HUES6 (cell line): ENCODE data around the gene SDHD.
"Not testable (repeated sequence)": the region's sequence is repeated elsewhere in the genome, so short reads cannot be mapped to it uniquely, and the experiment has no call there.

Source experiments
- H3K27ac ChIP-seq: 2 replicates; pipeline ENCODE4 v1.7.0; 2013; ENCODE audit warnings: low read depth, mild to moderate bottlenecking, low read length, inconsistent platforms
- H3K27me3 ChIP-seq: 2 replicates; pipeline ENCODE4 v1.6.1; 2013; ENCODE audit warnings: low read length; ENCODE audit not compliant: control insufficient read depth, insufficient read depth
- H3K36me3 ChIP-seq: 2 replicates; pipeline ENCODE4 v1.6.1; 2013; ENCODE audit warnings: low read length; ENCODE audit not compliant: control insufficient read depth, insufficient read depth
- H3K4me1 ChIP-seq: 2 replicates; pipeline ENCODE4 v1.6.1; 2013; ENCODE audit warnings: low read length; ENCODE audit not compliant: control insufficient read depth, insufficient read depth
- H3K4me3 ChIP-seq: 2 replicates; pipeline ENCODE4 v1.5.1; 2013; ENCODE audit warnings: low read depth, low read length
- H3K9ac ChIP-seq: one replicate; pipeline ENCODE4 v1.6.1; 2013; ENCODE audit warnings: mild to moderate bottlenecking, low read length
- H3K9me3 ChIP-seq: 2 replicates; pipeline ENCODE4 v1.6.1; 2013; ENCODE audit warnings: low read depth, low read length; ENCODE audit not compliant: control insufficient read depth, insufficient read depth

SDHD gene

DNA sequence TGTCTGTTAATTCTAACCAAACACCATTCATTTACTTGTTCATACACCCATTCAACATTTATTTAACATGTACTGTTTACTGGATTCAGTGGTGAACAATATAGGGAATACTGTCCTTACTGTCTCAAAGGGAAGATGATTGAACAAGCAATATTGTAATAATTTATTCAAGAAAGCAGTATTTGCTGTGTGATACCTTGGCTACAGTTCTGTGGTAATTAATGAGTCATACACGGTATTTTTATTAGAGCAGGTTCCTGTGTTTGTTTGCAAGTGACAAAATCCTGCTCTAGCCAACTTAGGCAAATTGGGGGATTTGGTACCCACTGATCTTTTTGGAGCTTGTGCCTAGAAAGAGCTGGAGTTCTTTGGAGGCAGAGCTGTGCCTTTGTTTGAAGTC is 28.6 kb upstream of the SDHD start:
- Histone ChIP-seq H3K9ac (no peak overlapping the region), H3K27me3 (no peaks in the 10 kb centered on the region), H3K27ac (no peak overlapping the region), H3K36me3 (peaks cover 82% of the 10 kb centered on the region), H3K4me3 (no peak overlapping the region), H3K4me1 (no peaks in the 10 kb centered on the region), H3K9me3 (no peaks in the 10 kb centered on the region)

DNA sequence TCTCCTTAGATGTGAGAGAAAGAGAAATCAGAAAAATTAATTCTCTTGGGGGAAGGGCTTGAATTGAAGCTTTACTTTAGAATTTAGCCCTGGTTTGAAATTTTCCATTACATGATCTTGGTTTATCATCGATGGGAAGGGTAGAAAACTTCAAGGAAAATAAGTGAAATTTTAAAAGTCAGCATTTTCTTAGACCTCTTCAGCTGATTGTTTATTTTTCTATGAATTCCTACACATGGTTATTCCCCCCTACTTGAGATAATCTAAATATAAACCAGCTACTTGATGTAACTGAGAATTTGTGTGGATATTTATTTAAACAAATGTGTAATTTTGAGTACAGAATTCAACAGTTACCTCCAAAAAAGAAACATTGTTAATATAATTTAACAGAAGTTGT is 23.8 kb upstream of the SDHD start:
- Histone ChIP-seq H3K4me3 (no peak overlapping the region), H3K27ac (no peak overlapping the region), H3K36me3 (peaks cover 51% of the 10 kb centered on the region), H3K27me3 (no peaks in the 10 kb centered on the region), H3K9me3 (no peaks in the 10 kb centered on the region), H3K9ac (no peak overlapping the region), H3K4me1 (no peaks in the 10 kb centered on the region)

DNA sequence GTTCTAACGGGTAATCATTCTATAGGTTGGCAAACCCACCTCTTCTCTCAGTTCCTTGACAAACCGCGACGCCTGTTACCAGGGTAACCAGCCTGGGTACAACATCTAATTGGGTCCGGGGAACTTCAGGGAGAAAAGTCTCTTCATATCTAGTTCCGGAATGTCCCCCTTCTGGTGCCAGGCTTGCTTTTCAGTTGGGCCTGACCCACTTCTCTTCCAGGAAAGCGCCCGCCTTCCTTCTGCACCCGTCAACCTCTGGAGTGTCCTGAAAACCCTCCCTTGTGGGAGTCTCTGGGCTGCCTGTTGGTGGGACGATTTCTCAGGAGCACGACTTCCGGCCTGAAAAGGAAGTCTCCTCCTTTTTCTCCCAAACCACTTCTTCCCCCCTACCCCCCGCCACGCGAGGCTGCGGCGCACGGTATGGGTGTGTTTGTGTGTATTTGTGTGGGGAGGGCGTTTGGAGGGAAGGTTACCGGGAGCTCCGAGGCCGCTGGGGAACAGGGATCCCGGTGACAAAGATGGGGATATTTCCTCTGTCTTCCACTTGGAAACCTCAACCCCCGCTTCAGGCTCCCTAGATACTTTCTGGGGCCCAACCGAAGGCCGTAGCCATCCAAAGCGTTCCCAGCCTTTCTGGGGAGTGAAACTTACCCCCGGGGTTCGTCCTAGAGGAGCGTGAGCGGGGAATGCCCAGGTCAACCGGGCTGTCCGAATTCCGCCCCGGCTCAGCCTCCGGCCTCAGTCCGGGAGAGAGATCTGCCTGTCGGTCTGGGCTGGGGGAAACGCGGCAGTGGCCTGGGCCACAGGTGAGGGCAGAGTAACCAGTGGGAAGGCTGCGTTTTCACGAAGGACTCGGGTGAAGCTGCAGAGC is 12.5 kb upstream of the SDHD start, which contains the start of the genes NKAPD1 and PIH1D2:
NKAPD1 (plus strand) TSS at position 359 of the 871 bp plus-strand sequence. CDS start 1,276 bp downstream, outside the sequence.
PIH1D2 (minus strand) TSS at position 77 of the 871 bp plus-strand sequence. CDS start 843 bp downstream, outside the sequence.
- peaks cover 4% of the 10 kb centered on the region; the same call in 1 of the 2 replicates for H3K4me1 ChIP-seq
- H3K4me3 ChIP-seq = peak within 1 kb of the TSS; percentile 84
- H3K36me3 ChIP-seq = peaks cover 31% of the 10 kb centered on the region
- peak within 1 kb of the TSS; percentile 95 for H3K9ac ChIP-seq
- H3K9me3 ChIP-seq = no peaks in the 10 kb centered on the region
- no peaks in the 10 kb centered on the region for H3K27me3 ChIP-seq
- H3K27ac ChIP-seq = peak within 1 kb of the TSS; percentile 98

DNA sequence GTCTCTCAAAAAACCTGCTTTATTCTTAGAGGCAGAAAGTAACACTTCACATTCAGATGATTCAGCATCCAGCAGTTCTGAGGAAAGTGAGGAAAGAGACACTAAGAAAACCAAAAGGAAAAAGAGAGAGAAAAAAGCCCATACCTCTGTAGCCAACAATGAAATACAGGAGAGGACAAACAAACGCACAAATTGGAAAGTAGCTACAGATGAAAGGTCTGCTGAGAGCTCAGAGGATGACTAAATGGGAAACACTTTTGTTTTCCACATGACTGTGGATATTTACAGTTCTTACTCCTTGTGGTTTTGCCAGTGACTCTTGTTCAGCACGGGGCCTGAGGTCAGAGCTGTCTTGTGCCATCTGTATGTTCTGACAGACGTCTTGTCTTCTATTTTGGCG is 3.9 kb upstream of the SDHD start:
- Histone ChIP-seq H3K4me3 (no peak overlapping the region), H3K27ac (no peak overlapping the region), H3K27me3 (no peaks in the 10 kb centered on the region), H3K9me3 (no peaks in the 10 kb centered on the region), H3K36me3 (peaks cover 73% of the 10 kb centered on the region), H3K9ac (no peak overlapping the region), H3K4me1 (no peaks in the 10 kb centered on the region; the same call in 1 of the 2 replicates)

DNA sequence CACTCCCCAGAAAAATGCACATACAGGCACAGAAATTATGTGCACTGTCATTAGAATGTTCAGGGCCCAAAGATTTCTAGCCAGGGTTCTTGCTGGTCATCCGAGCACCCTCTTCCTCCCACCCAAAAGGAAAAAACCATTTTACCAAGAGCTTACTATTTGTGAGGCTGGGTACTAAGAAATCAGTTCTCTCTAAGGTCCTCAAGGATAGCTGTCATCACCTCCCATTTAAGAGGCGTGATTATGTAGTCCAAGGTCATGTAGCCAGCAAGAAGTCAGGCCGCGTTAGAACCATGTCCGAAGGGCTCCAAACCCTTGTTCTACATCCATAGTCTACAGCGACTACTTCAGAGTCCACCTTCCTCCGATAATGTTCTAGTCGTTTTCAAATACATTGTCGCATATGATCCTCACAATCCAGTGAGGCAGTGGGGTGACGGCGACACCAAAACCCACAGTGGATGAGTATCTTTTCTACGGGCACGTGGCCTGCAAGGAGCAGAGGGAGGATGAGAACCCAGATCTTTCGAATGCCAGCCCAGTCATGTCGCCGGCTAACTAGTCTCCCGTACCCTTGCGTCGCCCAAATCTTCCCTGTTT is 751 bp upstream of the SDHD start:
- Histone ChIP-seq H3K36me3 (peaks cover 75% of the 10 kb centered on the region), H3K9ac (peak overlapping the region; percentile 93), H3K27ac (peak overlapping the region; percentile 24; the same call in 1 of the 2 replicates), H3K4me3 (peak overlapping the region; percentile 84), H3K4me1 (no peaks in the 10 kb centered on the region; the same call in 1 of the 2 replicates), H3K9me3 (no peaks in the 10 kb centered on the region), H3K27me3 (no peaks in the 10 kb centered on the region)

DNA sequence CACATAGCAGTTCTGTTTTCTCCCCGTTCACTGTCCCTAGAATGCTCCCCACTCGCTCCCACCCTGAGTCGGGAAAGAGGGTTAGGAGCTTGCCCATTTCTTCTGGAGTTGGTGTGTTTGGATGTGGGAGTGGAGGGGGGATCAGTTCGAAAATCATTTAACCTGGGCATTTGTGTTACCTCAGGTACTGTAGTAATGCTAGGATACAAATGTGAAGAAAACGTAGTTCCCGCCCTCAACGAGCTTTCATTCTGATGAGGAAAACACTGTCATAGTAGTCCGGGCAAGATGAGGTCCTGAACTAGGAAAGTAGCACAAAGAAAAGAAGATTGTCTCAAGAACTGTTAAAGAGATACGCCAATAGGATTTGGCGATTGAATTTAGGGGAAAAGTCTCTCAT is 539 bp downstream of the SDHD start:
- Histone ChIP-seq H3K4me1 (no peaks in the 10 kb centered on the region; the same call in 1 of the 2 replicates), H3K27ac (peak overlapping the region; percentile 27; the same call in 1 of the 2 replicates), H3K36me3 (peaks cover 80% of the 10 kb centered on the region)

DNA sequence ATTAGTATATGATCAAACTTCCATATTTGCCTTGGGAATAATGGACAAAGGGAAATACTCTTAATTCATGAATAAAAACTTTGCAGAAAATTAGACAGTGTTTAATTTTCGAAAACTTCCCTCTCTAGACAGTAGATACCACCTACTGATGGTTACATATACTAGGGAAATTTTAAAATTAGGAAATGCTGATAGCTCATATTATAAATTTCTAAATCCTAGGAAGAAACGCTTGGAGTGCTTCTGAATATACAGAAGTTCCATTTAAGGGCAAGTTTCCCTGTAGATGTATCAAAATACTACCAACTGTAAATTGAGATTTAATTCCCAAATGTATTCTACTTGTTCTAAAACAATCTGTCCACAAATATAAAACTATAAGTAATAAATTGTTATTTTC is 8.6 kb downstream of the SDHD start:
- H3K36me3 ChIP-seq = peaks cover 59% of the 10 kb centered on the region
- not testable (repeated sequence) for H3K9me3 ChIP-seq, H3K9ac ChIP-seq, H3K27me3 ChIP-seq, H3K27ac ChIP-seq, H3K4me1 ChIP-seq, H3K4me3 ChIP-seq

More for the DNA sequence above, 539 bp downstream of the SDHD start:
- peak overlapping the region; percentile 84 for H3K4me3 ChIP-seq
- no peaks in the 10 kb centered on the region for H3K9me3 ChIP-seq
- peak overlapping the region; percentile 93 for H3K9ac ChIP-seq
- H3K27me3 ChIP-seq = no peaks in the 10 kb centered on the region

GRCh38 chr11:112096194-112096593 is 9.5 kb downstream of the SDHD start:
- Histone ChIP-seq H3K27me3 (no peaks in the 10 kb centered on the region), H3K4me1 (no peaks in the 10 kb centered on the region), H3K4me3 (no peak overlapping the region), H3K9ac (no peak overlapping the region), H3K36me3 (peaks cover 51% of the 10 kb centered on the region), H3K9me3 (no peaks in the 10 kb centered on the region), H3K27ac (no peak overlapping the region)

- Histone ChIP-seq H3K27ac (no peak overlapping the region), H3K27me3 (no peaks in the 10 kb centered on the region), H3K9ac (no peak overlapping the region), H3K4me1 (no peaks in the 10 kb centered on the region), H3K4me3 (no peak overlapping the region), H3K36me3 (peaks cover 34% of the 10 kb centered on the region), H3K9me3 (no peaks in the 10 kb centered on the region)
Measured at GRCh38 chr11:112097734-112098528, 11.3 kb downstream of the SDHD start.

GRCh38 chr11:112100462-112100861 is 13.8 kb downstream of the SDHD start:
- Histone ChIP-seq H3K27ac (no peak overlapping the region), H3K36me3 (peaks cover 16% of the 10 kb centered on the region), H3K9me3 (no peaks in the 10 kb centered on the region), H3K9ac (no peak overlapping the region), H3K4me1 (no peaks in the 10 kb centered on the region), H3K4me3 (no peak overlapping the region), H3K27me3 (no peaks in the 10 kb centered on the region)
